SKM-1 treated with dmso at 0.1 percent for 144 hours (cell line): ENCODE measurements around the gene EFHC2.

Experiments
- DNase-seq: peaks from one replicate; lab custom pipeline; 2025; ENCODE audit not compliant: unreplicated experiment; lab: John Stamatoyannopoulos, UW

The EFHC2 gene, protein sequence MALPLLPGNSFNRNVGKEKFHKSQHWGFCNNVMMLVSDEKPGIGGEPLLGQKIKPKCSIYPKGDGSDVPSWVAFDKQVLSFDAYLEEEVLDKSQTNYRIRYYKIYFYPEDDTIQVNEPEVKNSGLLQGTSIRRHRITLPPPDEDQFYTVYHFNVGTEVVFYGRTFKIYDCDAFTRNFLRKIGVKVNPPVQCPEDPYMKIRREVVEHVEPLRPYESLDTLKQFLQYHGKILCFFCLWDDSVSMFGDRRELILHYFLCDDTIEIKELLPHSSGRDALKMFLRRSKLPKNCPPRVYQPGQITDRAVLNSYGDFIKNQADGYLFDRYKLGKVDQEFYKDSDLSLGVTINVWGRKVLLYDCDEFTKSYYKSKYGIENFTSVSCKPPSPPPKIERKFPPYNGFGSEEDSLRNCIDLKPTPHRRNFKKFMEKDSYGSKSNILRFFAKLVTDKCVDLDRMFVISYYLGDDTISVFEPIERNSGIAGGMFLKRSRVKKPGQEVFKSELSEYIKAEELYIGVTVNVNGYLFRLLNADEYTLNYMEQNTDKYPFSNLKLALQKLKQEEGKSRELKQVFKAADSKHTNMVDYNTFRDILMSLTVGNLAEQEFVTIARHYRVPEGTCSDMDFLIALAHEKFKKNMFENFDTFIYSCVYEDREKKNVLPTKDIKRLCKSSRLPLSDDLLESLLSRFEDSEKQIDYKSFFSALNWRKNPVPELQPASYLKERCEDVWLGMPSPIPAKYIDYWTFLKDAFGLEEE

DNA sequence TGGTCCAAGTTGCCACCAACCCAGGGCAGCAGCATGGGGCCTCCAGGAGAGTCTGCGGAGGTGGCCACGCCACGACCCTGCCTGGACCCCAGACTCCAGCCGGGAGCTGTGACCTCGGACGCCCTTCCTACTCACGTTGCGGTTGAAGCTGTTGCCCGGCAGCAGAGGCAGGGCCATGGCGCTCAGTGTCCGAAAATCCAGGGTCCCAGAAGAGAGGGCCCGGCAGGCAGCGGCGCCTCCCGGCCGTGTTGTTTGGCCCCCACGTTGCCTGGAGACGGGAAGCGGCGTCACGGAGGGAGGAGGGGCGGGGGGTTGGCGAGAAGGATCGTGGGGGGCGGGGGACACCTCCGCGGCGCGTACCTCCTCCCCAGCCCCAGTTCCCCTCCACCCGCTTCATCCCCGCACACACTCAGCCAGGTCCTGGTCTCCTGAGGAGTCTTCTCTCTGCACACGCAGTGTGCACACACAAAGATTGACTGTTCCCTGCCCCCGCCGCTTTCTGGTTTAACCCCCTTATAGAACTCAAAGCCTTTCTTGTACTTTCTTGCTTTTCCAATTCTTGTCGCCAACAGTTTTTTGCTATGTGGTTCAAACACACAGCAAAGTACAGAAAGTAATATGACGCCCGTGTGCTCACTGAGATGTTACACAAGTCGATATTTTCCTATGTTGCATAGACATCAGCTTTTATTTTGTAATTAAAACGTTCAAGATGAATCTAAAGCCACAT is at the start of gene EFHC2:
Gene EFHC2, minus strand, starts transcription at position 261 of the 730 bp plus-strand sequence. Its CDS starts 84 bp downstream, at position 177.
- DNase-seq = no peak

DNA sequence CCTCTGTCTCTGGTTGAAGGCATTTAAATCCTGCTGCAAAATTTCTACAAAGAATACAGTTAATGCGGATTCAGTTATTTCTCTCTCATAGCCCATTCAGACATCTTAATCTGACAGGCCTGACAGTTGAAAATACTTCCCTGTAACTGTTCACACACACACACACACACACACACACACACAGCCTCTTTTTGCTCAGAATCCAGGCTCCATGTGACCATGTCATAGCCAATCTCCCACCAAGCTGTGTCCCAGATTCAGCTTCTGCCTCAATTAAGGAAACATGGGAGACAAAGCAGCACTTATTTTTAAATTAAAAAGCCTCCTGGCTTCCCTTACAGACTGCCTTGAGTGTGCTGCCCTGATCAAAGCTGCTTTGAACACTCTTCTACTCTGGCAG is 49.3 kb upstream of the EFHC2 start:
- DNase-seq = no peak

DNA sequence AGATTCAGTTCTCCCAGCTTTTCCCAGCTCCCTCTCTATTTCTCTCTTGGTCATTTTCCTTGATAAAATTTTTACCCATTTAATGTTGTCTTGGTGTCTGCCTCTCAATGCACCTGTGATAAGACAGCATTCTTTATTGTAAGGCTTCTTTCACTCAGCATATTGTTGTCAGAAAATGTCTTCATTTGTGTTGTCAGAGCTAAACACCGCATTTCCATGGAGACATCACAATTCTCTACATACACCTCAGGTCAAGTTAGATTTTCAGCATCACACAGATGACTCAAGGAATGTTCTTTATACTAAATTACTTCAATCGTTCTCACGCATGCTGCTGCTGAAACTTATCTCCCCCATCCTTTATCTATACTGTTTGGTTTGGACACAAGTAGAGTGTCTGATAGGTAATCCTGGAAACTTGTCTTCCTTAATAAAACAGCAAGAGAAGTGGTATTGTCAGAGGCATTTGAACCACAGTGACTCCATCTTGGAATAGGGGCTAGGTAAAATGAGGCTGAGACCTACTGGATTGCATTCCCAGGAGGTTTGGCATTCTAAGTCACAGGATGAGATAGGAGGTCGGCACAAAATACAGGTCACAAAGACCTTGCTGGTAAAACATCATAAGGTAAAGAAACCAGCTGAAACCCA is 41.3 kb upstream of the EFHC2 start:
- no peak for DNase-seq

- DNase-seq = no peak
These were observed 39.4 kb upstream of the EFHC2 start for GRCh38 chrX:44382871-44383270.

DNA sequence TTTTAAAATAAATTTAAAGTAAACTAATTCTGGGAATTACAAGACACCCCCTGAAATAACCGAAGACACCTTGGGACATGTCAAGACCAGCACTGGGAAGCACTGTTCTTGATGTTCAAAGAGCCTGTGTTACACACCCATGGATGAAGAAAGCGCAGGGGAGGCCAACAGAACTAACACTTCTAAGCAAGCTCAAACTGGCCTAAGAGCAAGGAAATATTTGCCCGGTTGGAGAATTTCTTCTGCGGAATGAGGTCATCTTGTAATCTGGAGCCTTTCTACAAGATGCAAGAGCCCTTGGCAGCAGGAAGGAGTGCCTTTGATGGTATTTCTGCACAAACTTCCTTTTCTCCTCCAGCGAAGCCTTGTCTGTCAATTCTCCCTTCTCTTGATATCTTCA is 9.3 kb upstream of the EFHC2 start:
- no peak for DNase-seq

DNA sequence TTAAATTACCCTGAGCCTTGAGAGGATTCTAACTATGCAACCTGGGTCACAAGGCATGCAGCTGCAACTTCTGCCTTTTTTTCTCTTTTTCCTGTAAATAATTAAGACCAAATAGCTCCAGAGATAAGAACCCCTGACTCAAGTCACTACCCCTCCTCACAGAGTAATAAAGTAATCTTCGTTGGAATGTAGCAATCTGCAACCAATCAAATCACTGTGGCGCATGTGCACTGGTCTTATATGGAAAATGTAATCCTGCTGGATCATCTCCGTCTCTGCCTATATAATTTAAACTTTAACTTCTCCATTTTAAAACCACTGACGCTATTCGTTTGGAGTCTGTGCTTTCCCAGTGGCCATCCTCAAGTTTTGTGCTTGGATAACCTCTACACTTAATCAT is 6.1 kb upstream of the EFHC2 start:
- no peak for DNase-seq

- peak; percentile 76 for DNase-seq
These were observed 1.2 kb upstream of the EFHC2 start for GRCh38 chrX:44344687-44345086.

DNA sequence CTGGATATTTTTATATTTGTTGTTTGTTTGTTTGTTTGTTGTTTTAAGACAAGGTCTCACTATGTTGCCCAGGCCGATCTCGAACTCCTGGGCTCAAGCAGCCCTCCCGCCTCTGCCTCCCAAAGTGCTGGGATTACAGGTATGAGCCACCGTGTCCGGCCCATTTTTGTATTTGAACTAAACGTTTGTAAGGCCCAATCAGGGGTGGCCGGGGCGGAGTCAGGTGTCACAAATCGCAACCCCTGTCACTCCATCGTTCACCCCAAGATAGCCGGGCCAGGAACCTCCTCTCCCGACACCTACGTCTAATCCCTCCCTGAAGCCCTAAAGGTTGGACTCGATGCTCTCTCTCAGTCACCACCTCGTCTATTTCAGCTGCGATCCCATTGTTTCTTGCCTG is 722 bp upstream of the EFHC2 start:
- peak; percentile 26 for DNase-seq

DNA sequence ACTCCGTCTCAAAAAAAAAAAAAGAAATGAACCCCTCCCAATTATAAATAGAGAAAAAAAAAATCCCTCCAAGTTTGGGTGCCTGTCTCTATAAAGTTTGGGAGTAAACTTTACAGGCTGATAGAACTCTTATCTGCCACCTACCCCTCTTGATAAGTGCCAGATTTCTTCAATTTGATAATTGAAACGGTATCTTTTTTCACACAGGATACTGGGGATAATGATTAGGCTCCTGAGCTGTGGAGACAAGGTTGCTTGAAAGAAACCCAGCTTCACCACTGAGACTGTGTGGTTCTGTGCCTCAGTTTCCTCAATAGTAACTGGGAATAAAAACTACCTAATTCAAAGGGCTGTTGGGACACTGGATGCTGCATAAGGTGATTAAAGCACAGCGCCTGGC is 606 bp downstream of the EFHC2 start:
- no peak for DNase-seq

GRCh38 chrX:44338361-44338760 is 5.1 kb downstream of the EFHC2 start:
- no peak for DNase-seq

- DNase-seq = no peak
These were observed 11.0 kb downstream of the EFHC2 start for GRCh38 chrX:44332437-44332836.

DNA sequence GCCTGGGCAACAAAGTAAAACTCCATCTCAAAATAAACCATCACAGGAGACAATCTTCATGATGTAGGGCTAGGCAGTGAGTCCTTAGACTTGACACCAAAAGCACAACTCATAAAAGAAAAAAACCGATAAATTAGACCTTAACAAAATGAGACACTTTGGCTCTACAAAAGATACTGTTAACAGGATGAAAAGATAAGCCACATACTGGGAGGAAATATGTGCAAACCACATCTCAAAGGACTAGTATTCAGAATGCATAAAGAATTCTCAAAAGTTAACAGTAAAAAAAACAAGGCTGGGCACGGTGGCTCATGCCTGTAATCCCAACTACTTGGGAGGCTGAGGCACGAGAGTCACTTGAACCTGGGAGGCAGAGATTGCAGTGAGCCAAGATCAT is 13.2 kb downstream of the EFHC2 start:
- DNase-seq = no peak

DNA sequence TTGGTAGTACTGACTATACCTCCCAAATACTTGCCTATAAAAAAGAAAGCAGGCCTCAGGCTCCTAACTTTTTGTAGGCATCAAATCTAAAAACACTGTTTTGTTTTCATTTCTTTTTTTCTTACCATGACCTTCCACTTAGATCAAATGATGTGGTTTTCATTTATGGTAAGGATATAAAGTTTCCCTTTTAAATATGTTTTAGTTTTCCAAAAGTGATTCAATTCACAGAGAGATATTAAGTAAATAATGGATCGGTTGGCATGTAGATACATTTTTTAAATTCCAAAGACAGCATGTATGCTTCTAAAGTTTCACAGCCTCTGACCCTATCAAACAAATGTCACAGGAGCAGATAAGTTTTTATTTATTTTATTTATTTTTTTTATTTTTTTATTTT is 23.9 kb downstream of the EFHC2 start:
- no peak for DNase-seq

GRCh38 chrX:44317181-44317580 is 26.3 kb downstream of the EFHC2 start:
- DNase-seq = no peak

DNA sequence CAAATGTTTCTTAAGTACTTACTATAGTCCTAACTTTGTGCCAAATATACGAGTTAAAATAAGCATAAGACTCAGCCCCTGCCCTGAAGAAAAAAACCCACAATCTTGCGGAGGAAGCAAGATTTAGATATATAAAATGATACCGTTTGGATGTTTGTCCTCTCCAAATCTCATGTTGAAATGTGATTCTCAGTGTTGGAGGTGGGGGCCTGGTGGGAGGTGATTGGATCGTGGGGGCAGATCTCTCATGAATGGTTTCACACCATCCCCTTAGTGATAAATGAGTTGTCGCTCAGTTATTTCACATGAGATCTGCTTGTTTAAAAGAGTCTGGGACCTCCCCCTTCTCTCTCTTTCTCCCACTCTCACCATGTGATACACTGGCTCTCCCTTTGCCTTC is 28.7 kb downstream of the EFHC2 start:
- DNase-seq = no peak

DNA sequence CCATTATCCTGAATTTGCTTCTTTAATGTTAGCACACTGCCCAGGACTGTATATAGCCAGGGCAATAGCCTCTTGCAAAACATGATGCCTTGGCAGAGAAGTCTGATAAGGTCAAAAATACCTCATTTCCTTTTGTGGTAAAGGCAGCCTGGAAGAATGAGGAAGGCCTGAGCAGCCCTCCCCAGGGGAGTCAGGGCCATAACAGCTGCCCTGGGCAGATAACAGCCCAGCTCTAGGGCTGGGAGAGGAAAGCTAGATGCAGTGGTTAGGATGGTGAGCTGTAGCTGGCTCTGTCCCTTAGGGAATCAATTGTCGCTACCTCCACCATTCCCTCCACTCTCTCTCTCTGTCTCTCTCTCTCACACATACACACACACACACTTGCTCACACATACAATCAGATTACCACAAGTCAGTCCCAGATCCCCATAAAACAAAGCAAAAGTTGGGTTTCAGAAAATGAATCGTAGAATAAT is 29.2 kb downstream of the EFHC2 start:
- DNase-seq = peak; percentile 85

GRCh38 chrX:44312421-44312820 is 31.1 kb downstream of the EFHC2 start:
- DNase-seq = no peak

DNA sequence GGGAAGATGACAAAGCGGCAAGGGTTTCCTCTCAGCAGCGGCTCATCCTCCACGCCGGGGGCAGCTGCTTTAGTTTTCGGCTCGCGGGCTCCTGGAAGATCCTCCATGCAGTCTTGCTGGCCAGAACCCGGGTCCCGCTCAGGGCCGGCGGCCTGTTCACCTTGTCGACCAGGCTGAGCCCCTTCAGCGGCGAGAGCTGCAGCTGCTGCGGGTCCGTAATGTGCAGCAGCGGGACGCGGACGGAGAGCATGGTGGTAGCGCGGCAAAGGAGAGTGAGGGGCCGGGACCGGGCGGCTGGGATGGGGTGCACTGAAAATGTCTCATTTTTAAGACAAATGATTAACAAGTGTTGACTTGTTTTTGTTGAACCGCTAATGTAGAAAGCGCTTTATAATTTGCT is 33.2 kb downstream of the EFHC2 start:
- DNase-seq = no peak

GRCh38 chrX:44308869-44309268 is 34.6 kb downstream of the EFHC2 start:
- DNase-seq = no peak

- no peak for DNase-seq
These were observed 37.1 kb downstream of the EFHC2 start for GRCh38 chrX:44306356-44306755.

GRCh38 chrX:44305921-44306320 is 37.6 kb downstream of the EFHC2 start:
- DNase-seq = no peak
